SK-N-SH (cell line): Measurements from ENCODE around the gene MAMLD1.

Experiments used
- CTCF ChIP-seq: fragments of 200-600 bp; sonication (generic); IDR thresholded peaks from 2 replicates; pipeline ENCODE4 v1.6.1; 2017; ENCODE audit warnings: antibody characterized with exemption, mild to moderate bottlenecking, moderate library complexity
- EP300 ChIP-seq, 2 experiments: IDR thresholded peaks; 2 replicates each; pipeline versions ENCODE4 v1.4.0 to v1.6.1; 2012; ENCODE audit warnings: borderline replicate concordance in 1 of 2, low read depth in 1 of 2, low read length in 1 of 2
- GATA2 ChIP-seq: sonication (generic); formaldehyde crosslinking; IDR thresholded peaks from 2 replicates; pipeline ENCODE4 v1.5.0; 2020; ENCODE audit warnings: mild to moderate bottlenecking, missing genetic modification reagents
- MAX ChIP-seq: IDR thresholded peaks from 2 replicates; pipeline ENCODE4 v1.4.0; 2012; ENCODE audit warnings: low read depth
- NFIC ChIP-seq: IDR thresholded peaks from 2 replicates; pipeline ENCODE4 v1.4.0; 2012; ENCODE audit warnings: borderline replicate concordance
- NRF1 ChIP-seq: IDR thresholded peaks from 2 replicates; pipeline ENCODE4 v1.6.1; 2012; ENCODE audit warnings: low read depth, mild to moderate bottlenecking, low read length
- POLR2AphosphoS5 ChIP-seq: IDR thresholded peaks from 2 replicates; pipeline ENCODE4 v1.6.1; 2012; ENCODE audit warnings: low read depth, low read length
- RAD21 ChIP-seq: IDR thresholded peaks from 2 replicates; pipeline ENCODE4 v1.6.1; 2012; ENCODE audit warnings: mild to moderate bottlenecking, low read length
- REST ChIP-seq: IDR thresholded peaks from 2 replicates; pipeline ENCODE4 v1.6.1; 2012; ENCODE audit warnings: mild to moderate bottlenecking, low read depth, low read length, moderate library complexity
- RFX5 ChIP-seq: IDR thresholded peaks from 2 replicates; pipeline ENCODE4 v1.6.1; 2012; ENCODE audit warnings: mild to moderate bottlenecking, improper control_type of control experiment, low read length
- SMC3 ChIP-seq: IDR thresholded peaks from 2 replicates; pipeline ENCODE4 v1.6.1; 2012; ENCODE audit warnings: low read depth, low read length, improper control_type of control experiment
- TAF1 ChIP-seq: IDR thresholded peaks from 2 replicates; pipeline ENCODE4 v1.6.1; 2012; ENCODE audit warnings: low read depth, mild to moderate bottlenecking, low read length, moderate library complexity, borderline replicate concordance
- USF2 ChIP-seq: fragments of 150-350 bp; IDR thresholded peaks from 2 replicates; pipeline ENCODE4 v1.6.1; 2017; ENCODE audit warnings: antibody characterized with exemption, low read length, low read depth, borderline replicate concordance

- no peak for TF ChIP-seq CTCF
- TF ChIP-seq GATA2 (CRISPR knock-in tag): no peak
- no peak for TF ChIP-seq SMC3
- TF ChIP-seq REST: no peak
- TF ChIP-seq RAD21: no peak
- TF ChIP-seq MAX: no peak
- no peak for TF ChIP-seq RFX5
- TF ChIP-seq POLR2AphosphoS5: no peak
- TF ChIP-seq EP300 (IDR thresholded peaks at IDR 0.05; ENCODE audit: borderline replicate concordance in 1 of 2, low read depth in 1 of 2, low read length in 1 of 2): no peak
- TF ChIP-seq NFIC: no peak
- no peak for TF ChIP-seq NRF1
- TF ChIP-seq USF2: no peak
- no peak for TF ChIP-seq TAF1
Measured at GRCh38 chrX:150334981-150335380, 28.1 kb upstream of the MAMLD1 start.
